Panc1 (cell line): Measurements from ENCODE around the gene RELB. TPM values are rescaled to one million over a fixed set of nuclear protein-coding genes. Genes with fewer than 3 reads are reported as not detected.

ENCODE experiments used
- ATAC-seq: fragments of 200-7000 bp; cut with Tn5 transposase; 2 replicates; pipeline ENCODE4 v1.9.1; 2020; ENCODE audit warnings: mild to moderate bottlenecking, moderate library complexity
- BruUV-seq: library from RNA; stranded (reverse); fragments of 400-500 nt; replicated peaks from 2 replicates; lab custom pipeline; 2021; lab: Mats Ljungman, UMichigan
- CTCF ChIA-PET: fragments of 300-600 bp; sonication (Branson Sonifier 250); formaldehyde crosslinking; loops from one replicate; lab custom pipeline; 2022; ENCODE audit warnings: antibody characterized with exemption; lab: Charles Lee
- POLR2A ChIA-PET: fragments of 300-600 bp; sonication (Branson Sonifier 250); formaldehyde crosslinking; loops from one replicate; lab custom pipeline; 2022; ENCODE audit warnings: antibody characterized with exemption; lab: Charles Lee
- DNase-seq: peaks from one replicate; pipeline ENCODE4 v3.0.0-alpha.2; 2010; ENCODE audit warnings: low read depth, low spot score
- H3K27ac ChIP-seq: 2 replicates; pipeline ENCODE4 v1.5.1; 2011; ENCODE audit warnings: mild to moderate bottlenecking, low read length, inconsistent platforms
- H3K27me3 ChIP-seq: fragments of 200-500 bp; sonication (Bioruptor generic); 2 replicates; pipeline ENCODE4 v1.6.0; 2014; ENCODE audit warnings: low read length, inconsistent platforms; ENCODE audit not compliant: control insufficient read depth, insufficient read depth
- H3K36me3 ChIP-seq: fragments of 200-500 bp; sonication (Bioruptor generic); 2 replicates; pipeline ENCODE4 v1.5.1; 2014; ENCODE audit warnings: inconsistent platforms, mild to moderate bottlenecking, low read length, moderate library complexity; ENCODE audit not compliant: control insufficient read depth, insufficient read depth
- H3K4me1 ChIP-seq: 2 replicates; pipeline ENCODE4 v1.5.1; 2011; ENCODE audit warnings: inconsistent platforms, mild to moderate bottlenecking, low read length, moderate library complexity; ENCODE audit not compliant: control insufficient read depth, insufficient read depth
- H3K4me3 ChIP-seq, 2 experiments: 2 replicates each; pipeline ENCODE4 v1.5.1; 2011 to 2012; ENCODE audit warnings: low read depth in 2 of 2, low read length in 2 of 2, mild to moderate bottlenecking in 2 of 2, inconsistent platforms in 1 of 2, moderate library complexity in 1 of 2
- H3K9me3 ChIP-seq: fragments of 200-500 bp; sonication (Bioruptor generic); 2 replicates; pipeline ENCODE4 v1.5.1; 2014; ENCODE audit warnings: low read depth, mild to moderate bottlenecking, inconsistent platforms, low read length, moderate library complexity; ENCODE audit not compliant: control insufficient read depth, insufficient read depth
- CTCF ChIP-seq: fragments of 450-650 bp; IDR thresholded peaks from 2 replicates; pipeline ENCODE4 v1.5.1; 2017; ENCODE audit warnings: mild to moderate bottlenecking
- POLR2AphosphoS5 ChIP-seq: IDR thresholded peaks from 2 replicates; pipeline ENCODE4 v1.6.1; 2012; ENCODE audit warnings: mild to moderate bottlenecking, low read depth, low read length, moderate library complexity
- REST ChIP-seq, 2 experiments: IDR thresholded peaks; 2 replicates each; pipeline ENCODE4 v1.6.1; 2011 to 2012; ENCODE audit warnings: low read depth in 2 of 2, control low read depth in 1 of 2, low read length in 1 of 2, mild to moderate bottlenecking in 1 of 2, moderate library complexity in 1 of 2; ENCODE audit not compliant: insufficient read depth in 1 of 2
- SIN3A ChIP-seq: IDR thresholded peaks from 2 replicates; pipeline ENCODE4 v1.6.1; 2012; ENCODE audit warnings: low read depth, mild to moderate bottlenecking, low read length, moderate library complexity, borderline replicate concordance; ENCODE audit not compliant: insufficient read depth
- TCF7L2 ChIP-seq: IDR thresholded peaks from 2 replicates; pipeline ENCODE4 v1.6.1; 2011; ENCODE audit warnings: mild to moderate bottlenecking, low read depth, low read length, inconsistent platforms
- in situ Hi-C: cut with HindIII; loops from 2 replicates; pipeline ENCODE4 v1.10.0; 2016; ENCODE audit warnings: low sequenced_read_pairs, low pct_unique_long_range_greater_than_20kb
- intact Hi-C: fragments of 100-400 bp; cut with micrococcal nuclease; formaldehyde crosslinking; loops from one replicate; pipeline ENCODE4 v1.10.0; 2022; ENCODE audit not compliant: unreplicated experiment
- total RNA-seq: library from RNA; stranded (reverse); gene quantifications from one replicate; pipeline ENCODE4 v1.2.1, GENCODE V29; 2021; ENCODE audit not compliant: unreplicated experiment

RELB gene
- total RNA-seq, 1 experiment from 2014 or later: 28.1 TPM

GRCh38 chr19:45010306-45010705 is 9.0 kb downstream of the RELB start:
- ChIA-PET POLR2A (no interaction called here), CTCF (no interaction called here)
- Histone ChIP-seq H3K9me3 (no peaks in the 10 kb centered on the region), H3K4me1 (no peaks in the 10 kb centered on the region), H3K27me3 (no peaks in the 10 kb centered on the region), H3K27ac (no peak overlapping the region), H3K36me3 (peaks cover 3% of the 10 kb centered on the region; the same call in 1 of the 2 replicates), H3K4me3 (no peak overlapping the region)
- ATAC-seq (no peak), DNase-seq (no peak)
- in situ Hi-C loops (no loop called here), intact Hi-C loops (no loop called here)
- BruUV-seq: no TSS peak
- TF ChIP-seq SIN3A: no peak
- TF ChIP-seq REST (IDR thresholded peaks at IDR 0.05; ENCODE audit: insufficient read depth in 1 of 2, low read depth in 2 of 2, low read length in 1 of 2): no peak
- no peak for TF ChIP-seq TCF7L2
- no peak for TF ChIP-seq POLR2AphosphoS5
- no peak for TF ChIP-seq CTCF

GRCh38 chr19:45011959-45012358 is 10.7 kb downstream of the RELB start:
- ATAC-seq (no peak), DNase-seq (no peak)
- in situ Hi-C loops (no loop called here), intact Hi-C loops (no loop called here)
- Histone ChIP-seq H3K27ac (no peak overlapping the region), H3K9me3 (no peaks in the 10 kb centered on the region), H3K4me3 (no peak overlapping the region), H3K36me3 (peaks cover 3% of the 10 kb centered on the region; the same call in 1 of the 2 replicates), H3K4me1 (no peaks in the 10 kb centered on the region), H3K27me3 (no peaks in the 10 kb centered on the region)
- TF ChIP-seq POLR2AphosphoS5 (no peak), SIN3A (no peak)
- POLR2A ChIA-PET: no interaction called here
- CTCF ChIA-PET: no interaction called here
- BruUV-seq: no TSS peak
